Fibroblast of mammary gland (primary cell): Measurements from ENCODE around the gene MRPL52.

ENCODE experiments used
- DNase-seq: peaks from one replicate; pipeline ENCODE4 v3.0.0-alpha.2; 2010; ENCODE audit warnings: low read depth
- H3K4me3 ChIP-seq: 2 replicates; pipeline ENCODE4 v1.5.1; 2011; ENCODE audit warnings: low read depth, mild to moderate bottlenecking, low read length, moderate library complexity; ENCODE audit not compliant: control insufficient read depth
- TF ChIP-seq, protein P1 (sequence below): conservative IDR thresholded peaks from 2 replicates; pipeline ENCODE4 v1.5.1; 2011; ENCODE audit warnings: low read depth, low read length, inconsistent platforms; ENCODE audit not compliant: control insufficient read depth, insufficient read depth

MRPL52 gene

DNA sequence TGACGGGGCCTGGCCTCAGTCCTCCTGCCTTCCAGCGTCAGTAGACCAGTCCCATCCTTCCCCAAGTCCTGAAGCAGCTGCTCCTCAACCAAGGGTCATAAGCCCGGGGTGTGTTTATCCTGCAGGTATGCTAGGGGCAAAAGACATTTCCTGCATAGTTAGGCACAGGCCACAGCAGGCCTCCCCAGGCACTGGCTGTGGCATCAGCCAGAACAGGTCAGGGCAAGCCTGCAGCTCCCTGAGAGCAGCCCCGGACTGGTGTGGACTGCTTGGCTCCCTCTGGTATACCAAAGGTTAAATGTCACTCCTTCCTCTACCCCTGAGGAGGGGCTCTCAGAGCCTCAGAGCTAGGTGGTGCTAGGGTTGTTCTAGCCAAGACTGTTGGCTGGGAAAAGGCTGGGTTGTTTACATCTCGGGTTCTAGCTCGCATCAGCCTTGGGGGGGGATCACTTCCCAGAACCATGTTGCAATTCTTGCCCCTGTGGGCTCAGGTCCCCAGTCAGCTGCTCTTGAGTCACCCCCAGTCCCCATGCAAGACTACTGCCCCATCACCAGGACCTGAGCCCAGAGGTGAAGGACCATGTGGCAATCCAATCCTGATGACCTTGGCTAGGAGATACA is 9.6 kb downstream of the MRPL52 start:
- H3K4me3 ChIP-seq, result peak overlapping the region; percentile 95
- DNase-seq, result peak; percentile 86
- TF ChIP-seq, protein P1, sequence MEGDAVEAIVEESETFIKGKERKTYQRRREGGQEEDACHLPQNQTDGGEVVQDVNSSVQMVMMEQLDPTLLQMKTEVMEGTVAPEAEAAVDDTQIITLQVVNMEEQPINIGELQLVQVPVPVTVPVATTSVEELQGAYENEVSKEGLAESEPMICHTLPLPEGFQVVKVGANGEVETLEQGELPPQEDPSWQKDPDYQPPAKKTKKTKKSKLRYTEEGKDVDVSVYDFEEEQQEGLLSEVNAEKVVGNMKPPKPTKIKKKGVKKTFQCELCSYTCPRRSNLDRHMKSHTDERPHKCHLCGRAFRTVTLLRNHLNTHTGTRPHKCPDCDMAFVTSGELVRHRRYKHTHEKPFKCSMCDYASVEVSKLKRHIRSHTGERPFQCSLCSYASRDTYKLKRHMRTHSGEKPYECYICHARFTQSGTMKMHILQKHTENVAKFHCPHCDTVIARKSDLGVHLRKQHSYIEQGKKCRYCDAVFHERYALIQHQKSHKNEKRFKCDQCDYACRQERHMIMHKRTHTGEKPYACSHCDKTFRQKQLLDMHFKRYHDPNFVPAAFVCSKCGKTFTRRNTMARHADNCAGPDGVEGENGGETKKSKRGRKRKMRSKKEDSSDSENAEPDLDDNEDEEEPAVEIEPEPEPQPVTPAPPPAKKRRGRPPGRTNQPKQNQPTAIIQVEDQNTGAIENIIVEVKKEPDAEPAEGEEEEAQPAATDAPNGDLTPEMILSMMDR, result no peak

DNA sequence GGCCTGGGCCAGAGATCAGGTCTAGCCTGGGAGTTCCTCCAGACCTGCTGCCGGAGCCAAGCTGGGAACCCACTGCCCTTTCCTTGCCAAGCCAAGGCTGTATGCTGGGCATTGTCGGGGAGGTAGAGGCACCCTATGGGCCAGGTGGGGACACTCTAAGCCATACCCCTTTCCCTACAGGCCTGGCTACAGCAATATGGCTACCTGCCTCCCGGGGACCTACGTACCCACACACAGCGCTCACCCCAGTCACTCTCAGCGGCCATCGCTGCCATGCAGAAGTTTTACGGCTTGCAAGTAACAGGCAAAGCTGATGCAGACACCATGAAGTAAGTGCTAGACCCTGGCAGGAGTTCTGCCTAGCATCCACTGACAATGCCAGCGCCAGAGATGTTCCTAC is 11.6 kb downstream of the MRPL52 start:
- DNase-seq, result no peak
- TF ChIP-seq, protein P1, result no peak
- no peak overlapping the region for H3K4me3 ChIP-seq

DNA sequence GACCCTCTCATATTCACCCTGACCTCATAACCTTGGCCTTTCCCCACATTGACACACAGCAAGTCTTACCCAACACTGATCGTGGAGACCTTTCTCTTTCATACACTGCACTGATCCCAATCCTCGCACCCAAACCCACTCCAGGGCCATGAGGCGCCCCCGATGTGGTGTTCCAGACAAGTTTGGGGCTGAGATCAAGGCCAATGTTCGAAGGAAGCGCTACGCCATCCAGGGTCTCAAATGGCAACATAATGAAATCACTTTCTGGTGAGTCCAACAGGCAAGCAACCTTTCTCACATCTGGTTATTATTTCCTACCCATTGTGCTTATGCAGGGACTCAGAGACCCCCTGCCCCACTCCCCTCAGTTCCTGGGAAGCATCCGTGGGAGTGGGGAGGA is 12.1 kb downstream of the MRPL52 start:
- H3K4me3 ChIP-seq, result no peak overlapping the region
- no peak for DNase-seq
- TF ChIP-seq, protein P1, result no peak

DNA sequence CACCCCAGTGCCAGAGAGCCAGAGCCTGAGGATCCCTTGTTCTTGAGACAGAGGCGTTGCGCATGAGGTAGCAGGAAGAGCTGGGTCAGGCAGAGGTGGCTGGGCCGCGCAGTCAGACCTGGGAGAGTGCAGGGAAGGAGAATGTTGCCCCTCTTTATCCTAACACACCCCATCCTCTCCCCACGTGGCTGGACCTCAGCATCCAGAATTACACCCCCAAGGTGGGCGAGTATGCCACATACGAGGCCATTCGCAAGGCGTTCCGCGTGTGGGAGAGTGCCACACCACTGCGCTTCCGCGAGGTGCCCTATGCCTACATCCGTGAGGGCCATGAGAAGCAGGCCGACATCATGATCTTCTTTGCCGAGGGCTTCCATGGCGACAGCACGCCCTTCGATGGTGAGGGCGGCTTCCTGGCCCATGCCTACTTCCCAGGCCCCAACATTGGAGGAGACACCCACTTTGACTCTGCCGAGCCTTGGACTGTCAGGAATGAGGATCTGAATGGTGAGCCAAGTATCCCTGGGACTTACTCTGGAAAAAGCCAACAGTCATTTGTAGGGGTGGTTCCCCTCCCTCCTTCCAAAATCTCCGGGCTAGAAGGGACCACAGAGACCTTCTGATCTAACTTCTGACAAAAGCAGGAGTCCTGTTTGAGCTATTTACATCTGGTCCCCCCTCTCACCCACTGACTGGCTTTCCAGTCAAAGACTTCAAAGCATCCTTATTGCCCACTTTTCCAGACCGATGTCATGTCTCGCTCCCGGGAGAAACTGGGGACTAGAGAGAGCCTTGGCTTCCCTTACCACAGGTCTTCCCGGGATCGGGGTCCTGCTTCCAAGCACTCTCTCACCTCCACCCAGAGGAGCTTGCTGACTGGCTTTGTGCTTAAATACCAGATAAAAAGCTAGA is 12.8 kb downstream of the MRPL52 start:
- no peak for DNase-seq
- no peak overlapping the region for H3K4me3 ChIP-seq

DNA sequence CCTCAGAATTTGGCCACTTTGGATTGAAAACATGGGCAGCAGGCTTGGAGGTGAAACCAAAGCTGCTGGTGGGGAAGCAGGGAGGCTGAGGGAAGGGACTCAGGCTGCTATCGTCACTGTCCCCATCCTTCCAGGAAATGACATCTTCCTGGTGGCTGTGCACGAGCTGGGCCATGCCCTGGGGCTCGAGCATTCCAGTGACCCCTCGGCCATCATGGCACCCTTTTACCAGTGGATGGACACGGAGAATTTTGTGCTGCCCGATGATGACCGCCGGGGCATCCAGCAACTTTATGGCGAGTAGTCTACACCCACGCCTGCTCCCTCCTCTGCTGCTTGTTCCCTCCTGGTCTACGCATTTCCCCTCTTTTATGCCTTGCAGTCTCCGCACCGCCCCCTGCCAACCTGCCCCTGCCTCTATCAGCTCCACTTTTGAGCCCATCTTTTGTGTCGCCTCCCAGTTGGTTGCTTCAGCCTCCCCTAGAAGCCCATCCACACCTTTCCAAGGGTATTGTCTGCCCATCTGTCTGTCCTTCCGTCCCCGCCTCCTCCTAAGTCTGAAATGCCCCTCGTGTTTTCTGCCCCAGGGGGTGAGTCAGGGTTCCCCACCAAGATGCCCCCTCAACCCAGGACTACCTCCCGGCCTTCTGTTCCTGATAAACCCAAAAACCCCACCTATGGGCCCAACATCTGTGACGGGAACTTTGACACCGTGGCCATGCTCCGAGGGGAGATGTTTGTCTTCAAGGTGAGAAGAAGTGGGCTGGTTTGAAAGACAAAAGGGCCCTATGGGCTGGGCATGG is 13.6 kb downstream of the MRPL52 start:
- TF ChIP-seq, protein P1, result no peak
- DNase-seq, result no peak

More for the DNA sequence above, 12.8 kb downstream of the MRPL52 start:
- TF ChIP-seq, protein P1, result no peak

DNA sequence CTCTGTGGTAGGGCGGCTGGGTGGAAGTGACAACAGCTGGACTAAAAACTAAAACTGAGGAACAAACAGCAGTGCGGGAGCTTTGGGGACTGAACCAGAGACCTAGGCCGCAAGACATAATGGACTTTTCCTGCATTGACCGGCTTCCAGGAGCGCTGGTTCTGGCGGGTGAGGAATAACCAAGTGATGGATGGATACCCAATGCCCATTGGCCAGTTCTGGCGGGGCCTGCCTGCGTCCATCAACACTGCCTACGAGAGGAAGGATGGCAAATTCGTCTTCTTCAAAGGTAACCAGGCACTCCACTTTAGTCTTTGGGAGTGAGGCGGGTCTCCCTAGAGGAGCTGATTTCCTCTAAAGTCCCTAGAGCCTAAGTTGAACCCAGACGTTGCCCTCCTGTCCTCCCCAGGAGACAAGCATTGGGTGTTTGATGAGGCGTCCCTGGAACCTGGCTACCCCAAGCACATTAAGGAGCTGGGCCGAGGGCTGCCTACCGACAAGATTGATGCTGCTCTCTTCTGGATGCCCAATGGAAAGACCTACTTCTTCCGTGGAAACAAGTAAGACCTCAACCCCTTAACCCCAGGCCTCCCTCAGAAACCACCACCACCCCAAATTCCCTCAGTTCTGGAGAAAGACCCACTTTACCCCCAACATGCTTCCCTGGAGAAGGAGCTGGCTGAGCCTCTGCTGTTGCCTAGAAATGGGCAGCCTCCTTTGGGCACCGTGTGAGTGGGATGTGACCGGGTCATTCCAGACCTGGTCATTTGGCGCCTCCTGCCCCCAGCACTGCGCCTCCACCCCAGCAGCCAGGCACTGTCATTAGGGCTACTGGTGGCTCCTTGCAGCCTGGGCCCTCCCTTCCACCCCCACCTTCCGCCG is 14.8 kb downstream of the MRPL52 start:
- TF ChIP-seq, protein P1, result no peak
- no peak overlapping the region for H3K4me3 ChIP-seq
- peak; percentile 14 for DNase-seq

More for the DNA sequence above, 13.6 kb downstream of the MRPL52 start:
- H3K4me3 ChIP-seq, result no peak overlapping the region
